Lower lobe of right lung (tissue), 2 donors: ENCODE measurements around the gene C18orf32. TPM values are rescaled to one million over a fixed set of nuclear protein-coding genes. Genes with fewer than 3 reads are reported as not detected.

Source experiments
- ATAC-seq, 2 donors: fragments of 200-7000 bp; cut with Tn5 transposase; one replicate each; pipeline ENCODE4 v1.9.1; 2020 to 2022; ENCODE audit warnings: mild to moderate bottlenecking in 2 of 2, moderate library complexity in 2 of 2
- DNase-seq: peaks from one replicate; pipeline ENCODE4 v3.0.0-alpha.2; 2020
- H3K27ac ChIP-seq: fragments of 200-600 bp; one replicate; pipeline ENCODE4 v1.8.0; 2022
- H3K27me3 ChIP-seq: fragments of 200-600 bp; one replicate; pipeline ENCODE4 v1.8.0; 2022; ENCODE audit warnings: low read depth
- H3K36me3 ChIP-seq: fragments of 200-600 bp; one replicate; pipeline ENCODE4 v1.8.0; 2022; ENCODE audit warnings: mild to moderate bottlenecking
- H3K4me1 ChIP-seq: fragments of 200-600 bp; one replicate; pipeline ENCODE4 v1.8.0; 2022
- H3K4me3 ChIP-seq: fragments of 200-600 bp; one replicate; pipeline ENCODE4 v1.8.0; 2022; ENCODE audit warnings: mild to moderate bottlenecking
- H3K9me3 ChIP-seq: fragments of 200-600 bp; one replicate; pipeline ENCODE4 v1.8.0; 2022
- intact Hi-C: fragments of 100-400 bp; cut with DNase I; formaldehyde crosslinking; loops from one replicate; pipeline ENCODE4 v1.11.0; 2022
- total RNA-seq: library from RNA; stranded (reverse); fragmentation: NEBNext Ultra II Directional; extraction: Animal tissue kit (Norgen Biotek cat#: 25700); gene quantifications from one replicate; pipeline ENCODE4 v1.2.1, GENCODE V29; 2021
- TF ChIP-seq, protein P1 (sequence below): fragments of 200-600 bp; IDR thresholded peaks from one replicate; pipeline ENCODE4 v1.8.0; 2022; ENCODE audit warnings: antibody characterized with exemption, mild to moderate bottlenecking
- donor health status: DM: no; HTN: yes; CAD: no; lungs with severe emphysema.

The C18orf32 gene
- total RNA-seq, 1 donor from 2014 or later: 60.6 TPM

GRCh38 chr18:49435170-49435569 lies 51.9 kb downstream of the C18orf32 start:
- no peak overlapping the region for H3K4me3 ChIP-seq
- H3K9me3 ChIP-seq: no peaks in the 10 kb centered on the region
- H3K27ac ChIP-seq: no peak overlapping the region
- H3K27me3 ChIP-seq: no peaks in the 10 kb centered on the region
- no peaks in the 10 kb centered on the region for H3K4me1 ChIP-seq
- no peak for DNase-seq
- TF ChIP-seq, protein P1, sequence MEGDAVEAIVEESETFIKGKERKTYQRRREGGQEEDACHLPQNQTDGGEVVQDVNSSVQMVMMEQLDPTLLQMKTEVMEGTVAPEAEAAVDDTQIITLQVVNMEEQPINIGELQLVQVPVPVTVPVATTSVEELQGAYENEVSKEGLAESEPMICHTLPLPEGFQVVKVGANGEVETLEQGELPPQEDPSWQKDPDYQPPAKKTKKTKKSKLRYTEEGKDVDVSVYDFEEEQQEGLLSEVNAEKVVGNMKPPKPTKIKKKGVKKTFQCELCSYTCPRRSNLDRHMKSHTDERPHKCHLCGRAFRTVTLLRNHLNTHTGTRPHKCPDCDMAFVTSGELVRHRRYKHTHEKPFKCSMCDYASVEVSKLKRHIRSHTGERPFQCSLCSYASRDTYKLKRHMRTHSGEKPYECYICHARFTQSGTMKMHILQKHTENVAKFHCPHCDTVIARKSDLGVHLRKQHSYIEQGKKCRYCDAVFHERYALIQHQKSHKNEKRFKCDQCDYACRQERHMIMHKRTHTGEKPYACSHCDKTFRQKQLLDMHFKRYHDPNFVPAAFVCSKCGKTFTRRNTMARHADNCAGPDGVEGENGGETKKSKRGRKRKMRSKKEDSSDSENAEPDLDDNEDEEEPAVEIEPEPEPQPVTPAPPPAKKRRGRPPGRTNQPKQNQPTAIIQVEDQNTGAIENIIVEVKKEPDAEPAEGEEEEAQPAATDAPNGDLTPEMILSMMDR: no peak
- no peak for ATAC-seq
- H3K36me3 ChIP-seq: no peaks in the 10 kb centered on the region
- intact Hi-C loops: no loop called here

GRCh38 chr18:49432602-49433001 lies 54.4 kb downstream of the C18orf32 start:
- ATAC-seq: no peak
- Histone ChIP-seq H3K4me3 (no peak overlapping the region), H3K27ac (no peak overlapping the region), H3K27me3 (no peaks in the 10 kb centered on the region), H3K9me3 (no peaks in the 10 kb centered on the region), H3K4me1 (no peaks in the 10 kb centered on the region), H3K36me3 (peaks cover 17% of the 10 kb centered on the region)
- intact Hi-C loops: no loop called here
- TF ChIP-seq, protein P1: no peak
- no peak for DNase-seq

DNA sequence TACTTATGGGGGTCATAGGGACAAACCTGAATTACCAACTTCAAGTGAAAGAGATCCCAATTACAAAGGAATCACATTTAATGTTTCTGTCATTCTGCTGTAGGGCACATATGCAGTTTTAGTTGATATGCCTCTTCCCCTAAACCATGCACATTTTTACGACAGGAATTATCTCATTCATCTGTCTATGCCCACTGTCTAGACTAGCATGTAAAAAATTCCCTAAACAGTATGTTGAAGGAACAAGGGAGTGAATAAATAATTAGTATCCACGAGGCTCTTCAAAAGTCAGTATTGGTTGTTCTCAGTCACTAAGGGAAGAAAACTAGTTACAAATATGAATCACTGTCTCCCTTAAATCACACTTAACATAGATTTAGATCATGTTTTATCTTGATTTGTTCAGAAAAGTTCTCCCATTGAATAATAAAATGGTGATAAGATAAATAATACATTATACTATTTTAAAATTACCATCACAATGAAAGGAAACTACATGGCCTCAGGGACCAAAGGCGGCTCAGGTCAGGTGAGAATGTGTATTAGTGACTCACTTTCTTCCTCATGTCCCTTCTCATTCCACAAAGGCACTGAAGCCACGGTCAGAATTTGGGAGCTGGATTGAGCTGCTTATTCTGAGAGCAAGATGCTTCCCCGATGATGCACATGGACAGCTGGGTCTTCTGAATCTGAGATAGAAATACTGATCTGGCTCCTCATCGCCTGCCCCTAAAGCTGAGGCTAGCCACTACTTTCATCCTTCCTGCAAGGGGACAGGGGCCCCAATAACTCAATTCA lies 55.7 kb downstream of the C18orf32 start:
- ATAC-seq (no peak), DNase-seq (no peak)
- H3K27ac ChIP-seq: no peak overlapping the region
- H3K9me3 ChIP-seq: no peaks in the 10 kb centered on the region
- intact Hi-C loops: no loop called here
- peaks cover 18% of the 10 kb centered on the region for H3K36me3 ChIP-seq
- TF ChIP-seq, protein P1: no peak
- no peak overlapping the region for H3K4me3 ChIP-seq
- H3K4me1 ChIP-seq: no peaks in the 10 kb centered on the region
- no peaks in the 10 kb centered on the region for H3K27me3 ChIP-seq

Other genes starting within 250 kb of the C18orf32 start
- 64.5 TPM for gene DYM, start 26.6 kb downstream of the C18orf32 start, total RNA-seq
- 1,194 TPM for gene RPL17, start 5.2 kb upstream of the C18orf32 start, total RNA-seq
- gene LIPG, start 74.8 kb upstream of the C18orf32 start, total RNA-seq: 3.7 TPM